Mesenchymal stem cell (in vitro differentiated cells and primary cell): ENCODE measurements around the gene BABAM1.
A peak's percentile ranks its signal among the peaks of the same experiment; 100 is the strongest.
"Not testable (repeated sequence)": the region's sequence is repeated elsewhere in the genome, so short reads cannot be mapped to it uniquely, and the experiment has no call there.

ENCODE experiments used
- DNase-seq: peaks from one replicate; pipeline ENCODE4 v3.0.0-alpha.2; 2013
- H2AFZ ChIP-seq: one replicate; pipeline ENCODE4 v1.6.1; 2013; ENCODE audit warnings: low read depth, mild to moderate bottlenecking, control low read depth, inconsistent platforms, low read length, moderate library complexity
- H2AK5ac ChIP-seq: 2 replicates; pipeline ENCODE4 v1.6.1; 2013; ENCODE audit warnings: low read length, moderate library complexity, mild to moderate bottlenecking, inconsistent platforms; ENCODE audit not compliant: severe bottlenecking
- H2BK120ac ChIP-seq: one replicate; pipeline ENCODE4 v1.6.1; 2013; ENCODE audit warnings: low read depth, mild to moderate bottlenecking, inconsistent platforms, low read length, moderate library complexity
- H2BK12ac ChIP-seq, 2 experiments: one replicate each; pipeline ENCODE4 v1.6.1; 2013; ENCODE audit warnings: inconsistent platforms in 2 of 2, low read length in 2 of 2, mild to moderate bottlenecking in 2 of 2, moderate library complexity in 2 of 2, control low read depth in 1 of 2
- H2BK15ac ChIP-seq: one replicate; pipeline ENCODE4 v1.6.1; 2013; ENCODE audit warnings: mild to moderate bottlenecking, low read depth, inconsistent platforms; ENCODE audit not compliant: poor library complexity, severe bottlenecking
- H2BK5ac ChIP-seq: 2 replicates; pipeline ENCODE4 v1.6.1; 2013; ENCODE audit warnings: low read depth, mild to moderate bottlenecking, low read length, control low read depth, inconsistent platforms; ENCODE audit not compliant: poor library complexity, severe bottlenecking
- H3K14ac ChIP-seq, 2 experiments: one replicate each; pipeline ENCODE4 v1.6.1; 2013; ENCODE audit warnings: inconsistent platforms in 2 of 2, low read length in 2 of 2, control low read depth in 1 of 2, mild to moderate bottlenecking in 1 of 2, moderate library complexity in 1 of 2
- H3K18ac ChIP-seq, 2 experiments: one replicate each; pipeline ENCODE4 v1.6.1; 2013; ENCODE audit warnings: inconsistent platforms in 2 of 2, low read length in 2 of 2, control low read depth in 1 of 2, low read depth in 1 of 2, mild to moderate bottlenecking in 1 of 2
- H3K23ac ChIP-seq, 2 experiments: one replicate each; pipeline ENCODE4 v1.6.1; 2013; ENCODE audit warnings: inconsistent platforms in 2 of 2, low read length in 2 of 2, mild to moderate bottlenecking in 2 of 2, moderate library complexity in 2 of 2, control low read depth in 1 of 2
- H3K27ac ChIP-seq: 2 replicates; pipeline ENCODE4 v1.5.1; 2013; ENCODE audit warnings: mild to moderate bottlenecking, moderate library complexity, low read length, control low read depth, inconsistent platforms; ENCODE audit not compliant: poor library complexity, severe bottlenecking
- H3K27me3 ChIP-seq, 2 experiments: 2 replicates each; pipeline versions ENCODE4 v1.6.1 to v1.7.0; 2013; ENCODE audit warnings: low read length in 2 of 2, mild to moderate bottlenecking in 2 of 2, moderate library complexity in 2 of 2, control low read depth in 1 of 2, inconsistent platforms in 1 of 2; ENCODE audit not compliant: control insufficient read depth in 1 of 2, insufficient read depth in 1 of 2
- H3K36me3 ChIP-seq, 2 experiments: 2 replicates each; pipeline versions ENCODE4 v1.6.1 to v1.7.0; 2013; ENCODE audit warnings: low read length in 2 of 2, control low read depth in 1 of 2, inconsistent platforms in 1 of 2, low read depth in 1 of 2, mild to moderate bottlenecking in 1 of 2; ENCODE audit not compliant: insufficient read depth in 2 of 2, control insufficient read depth in 1 of 2
- H3K4ac ChIP-seq, 2 experiments: one replicate each; pipeline ENCODE4 v1.6.1; 2013; ENCODE audit warnings: inconsistent platforms in 2 of 2, low read length in 2 of 2, mild to moderate bottlenecking in 2 of 2, moderate library complexity in 2 of 2, control low read depth in 1 of 2, low read depth in 1 of 2
- H3K4me1 ChIP-seq: 2 replicates; pipeline ENCODE4 v1.6.1; 2013; ENCODE audit warnings: low read depth, low read length, control low read depth; ENCODE audit not compliant: control insufficient read depth, insufficient read depth
- H3K4me2 ChIP-seq: 2 replicates; pipeline ENCODE4 v1.6.1; 2013; ENCODE audit warnings: low read length, mild to moderate bottlenecking, inconsistent platforms; ENCODE audit not compliant: poor library complexity, severe bottlenecking
- H3K4me3 ChIP-seq, 2 experiments: 2 replicates each; pipeline versions ENCODE4 v1.5.1 to v1.7.0; 2013; ENCODE audit warnings: low read length in 2 of 2, mild to moderate bottlenecking in 2 of 2, control low read depth in 1 of 2, low read depth in 1 of 2; ENCODE audit not compliant: insufficient read depth in 1 of 2
- H3K79me1 ChIP-seq: replicated peaks from 2 replicates; pipeline ENCODE4 v1.6.1; 2013; ENCODE audit warnings: mild to moderate bottlenecking, control low read depth, low read length, inconsistent platforms; ENCODE audit not compliant: poor library complexity, severe bottlenecking
- H3K9ac ChIP-seq: 2 replicates; pipeline ENCODE4 v1.7.0; 2013; ENCODE audit warnings: mild to moderate bottlenecking, low read length, moderate library complexity
- H3K9me3 ChIP-seq: 2 replicates; pipeline ENCODE4 v1.7.0; 2013; ENCODE audit warnings: mild to moderate bottlenecking, low read length; ENCODE audit not compliant: control insufficient read depth
- H4K8ac ChIP-seq: one replicate; pipeline ENCODE4 v1.6.1; 2013; ENCODE audit warnings: inconsistent platforms, mild to moderate bottlenecking, low read length, moderate library complexity
- H4K91ac ChIP-seq: one replicate; pipeline ENCODE4 v1.6.1; 2013; ENCODE audit warnings: mild to moderate bottlenecking, low read length, inconsistent platforms
- WGBS: methylation state at CpG from one replicate; pipeline ENCODE4 v1.1.7; 2013; ENCODE audit warnings: mixed read lengths; 5-methylcytosine and 5-hydroxymethylcytosine counted together

Gene BABAM1

DNA sequence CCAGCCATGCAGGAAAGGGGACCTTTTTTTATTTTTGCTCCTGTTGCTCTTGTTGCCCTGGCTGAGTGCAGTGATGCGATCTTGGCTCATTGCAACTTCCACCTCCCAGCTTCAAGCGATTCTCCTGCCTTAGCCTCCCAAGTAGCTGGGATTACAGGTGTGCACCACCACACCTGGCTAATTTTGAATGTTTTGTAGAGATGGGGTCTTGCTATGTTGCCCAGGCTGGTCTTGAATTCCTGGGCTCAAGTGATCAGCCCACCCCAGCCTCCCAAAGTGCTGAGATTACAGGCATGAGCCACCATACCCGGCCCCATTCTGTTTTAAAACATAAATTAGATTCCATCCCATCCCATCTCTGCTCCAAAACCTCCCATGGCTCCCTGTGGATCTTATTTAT lies 7.6 kb downstream of the BABAM1 start:
- H4K8ac ChIP-seq = not testable (repeated sequence)
- WGBS = 100% methylated on average over 2 of the region's 3 CpGs

DNA sequence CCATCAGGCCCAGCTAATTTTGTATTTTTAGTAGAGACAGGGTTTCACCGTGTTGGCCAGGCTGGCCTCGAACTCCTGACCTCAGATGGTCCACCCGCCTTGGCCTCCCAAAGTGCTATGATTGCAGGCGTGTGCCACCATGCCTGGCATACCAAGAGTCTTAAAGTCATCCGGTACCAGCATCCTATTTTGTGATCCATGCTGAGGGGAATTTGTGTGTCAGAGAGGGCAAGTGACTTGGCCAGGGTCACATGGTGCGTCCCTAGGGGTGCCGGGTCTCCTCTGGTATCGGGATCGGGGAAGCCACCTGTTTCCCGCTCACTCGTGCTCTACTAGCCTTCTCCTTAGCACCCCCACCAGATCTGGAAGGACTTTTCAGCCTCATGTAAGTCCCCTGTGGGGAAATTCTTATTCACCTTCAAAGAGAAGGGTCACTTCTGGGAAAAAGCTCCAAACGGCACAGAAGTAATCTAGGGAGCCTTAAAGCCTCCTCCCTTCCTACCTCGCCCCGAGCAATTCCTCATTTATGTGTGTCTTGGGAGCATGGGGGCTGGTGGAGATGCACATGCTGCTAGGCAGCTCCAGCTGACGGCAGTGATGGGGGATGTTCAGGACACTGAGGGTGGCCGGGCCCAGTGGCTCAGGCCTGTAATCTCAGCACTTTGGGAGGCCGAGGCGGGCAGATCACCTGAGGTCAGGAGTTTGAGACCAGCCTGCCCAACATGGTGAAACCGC lies 8.4 kb downstream of the BABAM1 start:
- Histone ChIP-seq H4K91ac (no peak overlapping the region), H3K4ac (no peak overlapping the region), H3K18ac (no peak overlapping the region), H2BK15ac (no peak overlapping the region), H2BK120ac (no peak overlapping the region), H3K4me1 (no peaks in the 10 kb centered on the region), H4K8ac (no peak overlapping the region), H3K27ac (no peak overlapping the region), H3K4me2 (no peak overlapping the region), H2BK5ac (no peak overlapping the region), H3K14ac (no peak overlapping the region), H3K36me3 (peaks cover 67 to 81% of the 10 kb centered on the region in 2 experiments), H2BK12ac (no peak overlapping the region), H2AFZ (no peak overlapping the region), H3K79me1 (peaks cover 21% of the 10 kb centered on the region), H2AK5ac (no peak overlapping the region), H3K9ac (no peak overlapping the region), H3K27me3 (no peaks in the 10 kb centered on the region), H3K9me3 (no peaks in the 10 kb centered on the region), H3K4me3 (no peak overlapping the region), H3K23ac (no peak overlapping the region)
- WGBS = 97% methylated on average over 19 of the region's 19 CpGs
- no peak for DNase-seq

More for the DNA sequence above, 7.6 kb downstream of the BABAM1 start:
- H3K23ac ChIP-seq, H3K27me3 ChIP-seq, H2BK12ac ChIP-seq, DNase-seq, H3K4me2 ChIP-seq, H3K4me3 ChIP-seq, H3K9me3 ChIP-seq, H2BK120ac ChIP-seq, H3K27ac ChIP-seq, H2BK5ac ChIP-seq, H3K4ac ChIP-seq, H3K9ac ChIP-seq, H3K18ac ChIP-seq, H4K91ac ChIP-seq, H2AFZ ChIP-seq, H3K14ac ChIP-seq, H2AK5ac ChIP-seq, H2BK15ac ChIP-seq, H3K4me1 ChIP-seq: not testable (repeated sequence)
- H3K36me3 ChIP-seq = peaks cover 71 to 87% of the 10 kb centered on the region in 2 experiments
- peaks cover 27% of the 10 kb centered on the region for H3K79me1 ChIP-seq

- H3K79me1 ChIP-seq = peaks cover 5% of the 10 kb centered on the region
- H3K4ac ChIP-seq = no peak overlapping the region
- H3K4me3 ChIP-seq = no peak overlapping the region
- no peak overlapping the region for H3K4me2 ChIP-seq
- no peak overlapping the region for H3K9ac ChIP-seq
- H3K14ac ChIP-seq = no peak overlapping the region
- H3K27ac ChIP-seq = no peak overlapping the region
- no peak overlapping the region for H2BK120ac ChIP-seq
- no peak overlapping the region for H3K23ac ChIP-seq
- DNase-seq = no peak
- no peak overlapping the region for H4K8ac ChIP-seq
- H3K18ac ChIP-seq = no peak overlapping the region
- H3K27me3 ChIP-seq = peaks cover 0 to 4% of the 10 kb centered on the region in 2 experiments
- peaks cover 40 to 62% of the 10 kb centered on the region in 2 experiments for H3K36me3 ChIP-seq
- H2BK15ac ChIP-seq = no peak overlapping the region
- 100% methylated on average over 1 of the region's 3 CpGs for WGBS
- peaks cover 6% of the 10 kb centered on the region for H3K4me1 ChIP-seq
- no peaks in the 10 kb centered on the region for H3K9me3 ChIP-seq
- H4K91ac ChIP-seq = no peak overlapping the region
- no peak overlapping the region for H2BK5ac ChIP-seq
- no peak overlapping the region for H2AK5ac ChIP-seq
- H2BK12ac ChIP-seq = no peak overlapping the region
- no peak overlapping the region for H2AFZ ChIP-seq
Observed at GRCh38 chr19:17279436-17279835, 12.2 kb downstream of the BABAM1 start.

GRCh38 chr19:17281391-17282304 lies 14.4 kb downstream of the BABAM1 start, which contains the start of gene ANKLE1:
Gene ANKLE1 (plus strand): TSS chr19:17281901. CDS start chr19:17281921, 20 bp downstream.
- DNase-seq = no peak
- H2BK5ac ChIP-seq = no peak within 1 kb of the TSS
- H2AK5ac ChIP-seq = no peak within 1 kb of the TSS
- no peak within 1 kb of the TSS for H3K23ac ChIP-seq
- 80% methylated on average over 74 of the region's 75 CpGs for WGBS
- H2BK12ac ChIP-seq = peak within 1 kb of the TSS in 1 of 2 experiments; percentile 23
- H3K4ac ChIP-seq = no peak within 1 kb of the TSS
- H3K27ac ChIP-seq = no peak within 1 kb of the TSS
- no peak within 1 kb of the TSS for H2AFZ ChIP-seq
- peak within 1 kb of the TSS; percentile 80 for H4K91ac ChIP-seq
- H2BK120ac ChIP-seq = no peak within 1 kb of the TSS
- H3K18ac ChIP-seq = no peak within 1 kb of the TSS
- H4K8ac ChIP-seq = peak within 1 kb of the TSS; percentile 52
- H3K4me2 ChIP-seq = no peak within 1 kb of the TSS
- H3K14ac ChIP-seq = no peak within 1 kb of the TSS
- peak within 1 kb of the TSS; percentile 48 for H2BK15ac ChIP-seq
- peaks cover 22 to 40% of the 10 kb centered on the region in 2 experiments for H3K36me3 ChIP-seq
- H3K9ac ChIP-seq = peak within 1 kb of the TSS; percentile 43
- H3K79me1 ChIP-seq = peaks cover 3% of the 10 kb centered on the region
- no peaks in the 10 kb centered on the region for H3K9me3 ChIP-seq
- H3K27me3 ChIP-seq = peaks cover 0 to 4% of the 10 kb centered on the region in 2 experiments
- peak within 1 kb of the TSS in 1 of 2 experiments; percentile 74 for H3K4me3 ChIP-seq
- peaks cover 6% of the 10 kb centered on the region for H3K4me1 ChIP-seq
